Left kidney (tissue), 1 donor: ENCODE results near the gene TYR. TPM values are rescaled to one million over a fixed set of nuclear protein-coding genes. Genes with fewer than 3 reads are reported as not detected.

Experiments used
- polyA plus RNA-seq: library from polyadenylated mRNA; unstranded; fragments of 120-200 nt; gene quantifications from one replicate; pipeline ENCODE4 v1.2.1, GENCODE V29; 2013; ENCODE audit not compliant: insufficient read length

The TYR gene
- polyA plus RNA-seq, 1 donor, result 0.08 TPM

Other genes starting within 250 kb of the TYR start
- 0.13 TPM for gene GRM5, start 111.9 kb upstream of the TYR start, polyA plus RNA-seq